ENCODE results near the gene C2orf72. TPM values are rescaled to one million over a fixed set of nuclear protein-coding genes. Genes with fewer than 3 reads are reported as not detected.

Gene C2orf72
- total RNA-seq, 4 donors from 2014 or later = 15.9 to 52.7 (median 23.6) TPM

DNA sequence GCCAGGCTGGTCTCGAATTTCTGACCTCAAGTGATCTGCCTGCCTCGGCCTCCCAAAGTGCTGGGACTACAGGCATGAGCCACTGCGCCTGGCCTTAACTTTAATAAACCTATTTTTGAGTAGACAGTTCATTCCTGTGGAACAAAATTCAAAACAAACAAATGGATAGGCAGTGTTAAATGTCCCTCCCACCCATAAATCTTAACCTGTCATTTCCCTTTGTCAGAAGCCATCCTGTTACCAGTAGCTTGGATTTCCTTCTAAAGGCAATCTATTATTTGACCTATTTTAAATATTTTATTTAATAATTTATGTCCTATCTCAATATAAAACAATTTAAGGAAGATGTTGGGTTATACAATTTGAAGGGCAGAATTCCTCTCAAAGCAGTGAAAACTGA lies 6.6 kb upstream of the C2orf72 start:
- no peak overlapping the region for H3K27ac ChIP-seq
- in situ Hi-C loops (cut with MboI; ENCODE audit: low pct_ligation_motif_present in 1 of 4, low pct_unique_long_range_greater_than_20kb in 1 of 4, low sequenced_read_pairs in 3 of 4) = no loop called here

DNA sequence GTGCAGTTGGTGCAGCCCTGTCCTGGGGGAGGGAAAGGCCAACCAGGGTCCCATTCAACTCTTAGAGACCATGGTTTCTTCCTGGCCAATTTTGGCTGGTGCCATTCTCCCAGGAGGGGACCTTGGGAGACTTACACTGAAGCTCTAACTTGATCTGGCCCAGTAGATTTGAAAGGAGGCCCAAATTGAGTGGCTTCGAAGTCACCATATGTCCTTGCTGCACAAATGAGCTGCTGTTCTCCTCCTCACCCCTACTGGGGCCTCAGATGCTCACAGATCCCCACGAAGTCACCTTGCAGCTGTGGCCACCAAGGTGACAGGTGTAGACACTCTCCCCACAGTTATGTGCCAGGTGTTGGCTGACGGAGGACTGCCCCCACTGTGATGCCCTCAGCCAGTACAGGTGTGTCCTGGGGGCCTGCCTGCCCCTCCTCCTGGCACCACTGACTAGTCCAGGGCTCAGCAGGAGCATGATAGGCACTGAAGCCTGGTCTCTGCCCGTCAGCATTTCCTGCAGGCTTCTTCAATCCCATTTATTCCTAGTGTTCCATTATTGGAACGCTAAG lies 4.7 kb upstream of the C2orf72 start:
- H3K9me3 ChIP-seq = no peaks in the 10 kb centered on the region
- intact Hi-C loops (cut with DNase I; ENCODE audit: low total_unique reads) (no loop called here), in situ Hi-C loops (cut with MboI; ENCODE audit: low pct_ligation_motif_present in 1 of 4, low pct_unique_long_range_greater_than_20kb in 1 of 4, low sequenced_read_pairs in 3 of 4) (no loop called here)
- H3K36me3 ChIP-seq = no peaks in the 10 kb centered on the region
- H3K27ac ChIP-seq = no peak overlapping the region
- H3K4me1 ChIP-seq = peaks cover 0 to 29% (median 12%) of the 10 kb centered on the region in 4 donors
- no peak overlapping the region for H3K4me3 ChIP-seq
- TF ChIP-seq EP300 (IDR thresholded peaks at IDR 0.05; ENCODE audit: low read depth) = no peak
- 80% methylated on average over 5 of the region's 5 CpGs; no CpG with 5 or more reads in 1 of the 2 donors for WGBS, 2 donors (ENCODE audit: low coverage in 1 of 2)
- H3K27me3 ChIP-seq = peaks cover 25% of the 10 kb centered on the region
- no peak for DNase-seq

More for the DNA sequence above, 6.6 kb upstream of the C2orf72 start:
- TF ChIP-seq POLR2A (IDR thresholded peaks at IDR 0.05) (no peak), EP300 (IDR thresholded peaks at IDR 0.05; ENCODE audit: low read depth) (no peak), POLR2AphosphoS5 (IDR thresholded peaks at IDR 0.05) (no peak)
- TF ChIP-seq, protein P1, sequence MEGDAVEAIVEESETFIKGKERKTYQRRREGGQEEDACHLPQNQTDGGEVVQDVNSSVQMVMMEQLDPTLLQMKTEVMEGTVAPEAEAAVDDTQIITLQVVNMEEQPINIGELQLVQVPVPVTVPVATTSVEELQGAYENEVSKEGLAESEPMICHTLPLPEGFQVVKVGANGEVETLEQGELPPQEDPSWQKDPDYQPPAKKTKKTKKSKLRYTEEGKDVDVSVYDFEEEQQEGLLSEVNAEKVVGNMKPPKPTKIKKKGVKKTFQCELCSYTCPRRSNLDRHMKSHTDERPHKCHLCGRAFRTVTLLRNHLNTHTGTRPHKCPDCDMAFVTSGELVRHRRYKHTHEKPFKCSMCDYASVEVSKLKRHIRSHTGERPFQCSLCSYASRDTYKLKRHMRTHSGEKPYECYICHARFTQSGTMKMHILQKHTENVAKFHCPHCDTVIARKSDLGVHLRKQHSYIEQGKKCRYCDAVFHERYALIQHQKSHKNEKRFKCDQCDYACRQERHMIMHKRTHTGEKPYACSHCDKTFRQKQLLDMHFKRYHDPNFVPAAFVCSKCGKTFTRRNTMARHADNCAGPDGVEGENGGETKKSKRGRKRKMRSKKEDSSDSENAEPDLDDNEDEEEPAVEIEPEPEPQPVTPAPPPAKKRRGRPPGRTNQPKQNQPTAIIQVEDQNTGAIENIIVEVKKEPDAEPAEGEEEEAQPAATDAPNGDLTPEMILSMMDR (IDR thresholded peaks at IDR 0.05) = no peak
- DNase-seq = no peak
- Histone ChIP-seq H3K27me3 (peaks cover 9% of the 10 kb centered on the region), H3K9me3 (no peaks in the 10 kb centered on the region), H3K4me1 (peaks cover 0 to 22% (median 10%) of the 10 kb centered on the region in 4 donors), H3K4me3 (no peak overlapping the region), H3K36me3 (no peaks in the 10 kb centered on the region)
- intact Hi-C loops (cut with DNase I; ENCODE audit: low total_unique reads) = no loop called here
- WGBS, 2 donors (ENCODE audit: low coverage in 1 of 2) = 82% methylated on average over 3 of the region's 3 CpGs; no CpG with 5 or more reads in 1 of the 2 donors

DNA sequence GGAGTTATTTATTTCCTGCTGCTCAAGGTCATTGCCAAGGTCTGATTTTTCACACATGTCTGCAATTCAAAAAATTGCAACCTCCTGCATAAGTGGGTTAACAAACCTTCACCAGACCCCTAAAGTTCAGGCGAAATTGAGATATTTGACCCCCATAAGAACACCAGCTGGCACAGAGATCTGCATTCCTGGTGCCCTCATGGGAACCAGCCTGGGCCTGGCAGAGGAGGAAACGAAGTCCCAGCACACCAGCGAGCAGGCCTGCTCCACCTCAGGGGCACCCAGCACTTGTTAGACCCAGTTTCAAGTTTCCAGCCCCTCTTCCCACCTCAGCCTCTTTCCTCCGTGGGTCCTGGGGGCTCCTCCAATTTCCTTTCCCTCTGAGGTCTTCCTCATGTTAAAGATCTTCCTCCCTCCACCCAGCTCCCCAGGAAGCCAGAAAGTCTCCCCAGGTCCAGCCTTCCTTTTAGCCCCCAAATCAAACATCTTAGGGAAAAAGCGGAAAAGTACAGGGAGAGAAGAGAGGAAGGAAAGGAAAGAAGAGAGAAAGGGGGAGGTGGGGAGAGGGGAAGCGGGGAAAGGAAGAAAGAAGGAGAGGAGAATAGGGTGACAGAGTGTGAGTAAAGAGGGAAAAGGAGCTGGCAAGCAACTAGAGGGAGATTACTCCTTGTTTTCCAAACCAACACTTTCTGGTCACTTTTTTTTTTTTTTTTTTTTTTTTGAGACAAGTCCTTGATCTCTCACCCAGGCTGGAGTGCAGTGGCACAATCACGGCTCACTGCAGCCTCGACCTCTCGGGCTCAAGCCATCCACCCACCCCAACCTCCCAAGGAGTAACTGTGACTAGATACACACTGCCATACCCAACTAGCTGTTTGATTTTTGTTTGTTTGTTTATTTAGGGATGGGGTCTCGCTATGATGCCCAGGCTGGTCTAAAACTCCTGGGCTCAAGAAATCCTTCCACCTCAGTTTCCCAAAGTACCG lies 3.9 kb upstream of the C2orf72 start:
- Histone ChIP-seq H3K27ac (peak overlapping the region in 3 of 4 donors; percentile 34 to 59 (median 39)), H3K4me3 (no peak overlapping the region), H3K9me3 (no peaks in the 10 kb centered on the region), H3K36me3 (no peaks in the 10 kb centered on the region), H3K27me3 (peaks cover 30% of the 10 kb centered on the region), H3K4me1 (peaks cover 0 to 33% (median 14%) of the 10 kb centered on the region in 4 donors)
- in situ Hi-C loops (cut with MboI; ENCODE audit: low pct_ligation_motif_present in 1 of 4, low pct_unique_long_range_greater_than_20kb in 1 of 4, low sequenced_read_pairs in 3 of 4) = no loop called here
- TF ChIP-seq POLR2AphosphoS5 (IDR thresholded peaks at IDR 0.05) (no peak), EP300 (IDR thresholded peaks at IDR 0.05; ENCODE audit: low read depth) (no peak), POLR2A (IDR thresholded peaks at IDR 0.05) (no peak)
- TF ChIP-seq, protein P1 (IDR thresholded peaks at IDR 0.05) = no peak
- no peak for DNase-seq
- intact Hi-C loops (cut with DNase I; ENCODE audit: low total_unique reads) = no loop called here
- WGBS, 2 donors (ENCODE audit: low coverage in 1 of 2) = 41 to 61% methylated on average over 4 to 11 of the region's 11 CpGs

DNA sequence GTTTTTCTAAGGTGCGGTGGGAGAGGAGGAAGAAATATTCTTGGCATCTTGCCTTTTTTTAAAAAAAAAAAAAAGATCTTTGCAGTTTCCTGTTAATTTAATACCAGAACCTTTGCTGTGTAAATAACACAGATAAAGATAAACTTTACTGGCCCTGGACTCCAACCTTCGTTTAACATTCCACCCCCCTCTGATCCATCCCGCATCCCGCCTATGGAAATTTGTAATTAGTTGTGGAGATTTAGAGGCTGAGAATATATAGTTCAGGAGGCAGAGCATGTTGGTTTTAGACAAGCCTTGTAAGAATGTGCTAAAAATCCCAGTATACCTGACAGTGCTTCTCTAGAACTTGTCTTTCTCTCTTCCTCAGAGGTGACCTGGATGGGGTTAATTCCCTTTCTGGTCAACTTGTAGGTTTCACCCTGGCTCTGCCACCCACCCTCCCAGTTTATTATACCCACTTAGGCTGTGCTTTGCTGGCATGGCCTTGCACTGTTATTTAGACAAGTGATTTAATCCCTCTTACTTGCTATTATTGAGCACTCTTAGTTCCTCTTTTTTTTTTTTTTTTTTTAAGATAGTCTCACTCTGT lies 2.9 kb upstream of the C2orf72 start:
- no peak overlapping the region for H3K4me3 ChIP-seq
- no peaks in the 10 kb centered on the region for H3K9me3 ChIP-seq
- TF ChIP-seq EP300 (IDR thresholded peaks at IDR 0.05; ENCODE audit: low read depth) (no peak), POLR2AphosphoS5 (IDR thresholded peaks at IDR 0.05) (no peak), POLR2A (IDR thresholded peaks at IDR 0.05) (no peak)
- TF ChIP-seq, protein P1 (IDR thresholded peaks at IDR 0.05) = no peak
- H3K4me1 ChIP-seq = peaks cover 0 to 41% (median 16%) of the 10 kb centered on the region in 4 donors
- peak overlapping the region in 3 of 4 donors; percentile 17 to 59 (median 28) for H3K27ac ChIP-seq
- no peak for DNase-seq
- in situ Hi-C loops (cut with MboI; ENCODE audit: low pct_ligation_motif_present in 1 of 4, low pct_unique_long_range_greater_than_20kb in 1 of 4, low sequenced_read_pairs in 3 of 4) (no loop called here), intact Hi-C loops (cut with DNase I; ENCODE audit: low total_unique reads) (no loop called here)
- no peaks in the 10 kb centered on the region for H3K36me3 ChIP-seq
- peaks cover 39% of the 10 kb centered on the region for H3K27me3 ChIP-seq
- WGBS, 2 donors (ENCODE audit: low coverage in 1 of 2) = 14 to 29% methylated on average over 4 of the region's 4 CpGs

Measured in transverse colon (tissue), 4 donors.